ENCODE results near the gene STX18. TPM values are rescaled to one million over a fixed set of nuclear protein-coding genes. Genes with fewer than 3 reads are reported as not detected.
"Not testable (repeated sequence)": the region's sequence is repeated elsewhere in the genome, so short reads cannot be mapped to it uniquely, and the experiment has no call there.

Gene STX18
- total and polyA plus RNA-seq, 4 donors = 10.2 to 17.1 (median 12.4) TPM

GRCh38 chr4:4423706-4424498 lies 117.9 kb downstream of the STX18 start:
- WGBS = 82% methylated on average over 9 of the region's 9 CpGs
- Histone ChIP-seq H3K36me3 (ENCODE audit: control insufficient read depth in 4 of 4, insufficient read depth in 3 of 4, low read depth in 1 of 4, low read length in 3 of 4) (peaks cover 6 to 47% (median 26%) of the 10 kb centered on the region in 4 donors), H3K27me3 (ENCODE audit: control insufficient read depth in 4 of 4, insufficient read depth in 4 of 4, low read length in 3 of 4) (no peaks in the 10 kb centered on the region), H3K27ac (ENCODE audit: low read depth in 1 of 2, low read length in 2 of 2) (no peak overlapping the region), H3K4me3 (ENCODE audit: low read depth in 1 of 3, low read length in 3 of 3) (no peak overlapping the region), H3K4me1 (ENCODE audit: control insufficient read depth in 4 of 4, insufficient read depth in 4 of 4, low read length in 3 of 4) (peaks cover 0 to 9% (median under 1%) of the 10 kb centered on the region in 4 donors), H3K9me3 (ENCODE audit: control insufficient read depth in 4 of 4, low read length in 3 of 4) (no peaks in the 10 kb centered on the region), H3K9ac (ENCODE audit: low read depth in 1 of 2, low read length in 2 of 2) (no peak overlapping the region)
- TF ChIP-seq SP1 (IDR thresholded peaks at IDR 0.05) (peak; percentile 54), RXRA (IDR thresholded peaks at IDR 0.05) (peak in 1 of 2 donors; percentile 41), HNF4A (conservative IDR thresholded peaks at IDR 0.05) (peak; percentile 61 to 68), JUND (IDR thresholded peaks at IDR 0.05) (no peak)
- DNase-seq (ENCODE audit: low spot score) = no peak

- peaks cover 6 to 51% (median 24%) of the 10 kb centered on the region in 4 donors for H3K36me3 ChIP-seq (ENCODE audit: control insufficient read depth in 4 of 4, insufficient read depth in 3 of 4, low read depth in 1 of 4, low read length in 3 of 4)
- DNase-seq (ENCODE audit: low spot score) = no peak
- H3K4me1 ChIP-seq (ENCODE audit: control insufficient read depth in 4 of 4, insufficient read depth in 4 of 4, low read length in 3 of 4) = peaks cover 0 to 9% (median under 1%) of the 10 kb centered on the region in 4 donors
- H3K4me3 ChIP-seq (ENCODE audit: low read depth in 1 of 3, low read length in 3 of 3) = no peak overlapping the region
- H3K27ac ChIP-seq (ENCODE audit: low read depth in 1 of 2, low read length in 2 of 2) = peak overlapping the region in 1 of 2 donors; percentile 19
- WGBS = 84% methylated on average over 12 of the region's 12 CpGs
- H3K27me3 ChIP-seq (ENCODE audit: control insufficient read depth in 4 of 4, insufficient read depth in 4 of 4, low read length in 3 of 4) = no peaks in the 10 kb centered on the region
- no peak overlapping the region for H3K9ac ChIP-seq (ENCODE audit: low read depth in 1 of 2, low read length in 2 of 2)
- no peaks in the 10 kb centered on the region for H3K9me3 ChIP-seq (ENCODE audit: control insufficient read depth in 4 of 4, low read length in 3 of 4)
- TF ChIP-seq FOXA2 (IDR thresholded peaks at IDR 0.05) (no peak), HNF4A (conservative IDR thresholded peaks at IDR 0.05) (no peak), ATF3 (IDR thresholded peaks at IDR 0.05) (no peak), YY1 (IDR thresholded peaks at IDR 0.05) (no peak)
Measured at GRCh38 chr4:4422856-4423499, 118.9 kb downstream of the STX18 start.

- not testable (repeated sequence) for H3K27me3 ChIP-seq (ENCODE audit: control insufficient read depth in 4 of 4, insufficient read depth in 4 of 4, low read length in 3 of 4); H3K27ac ChIP-seq (ENCODE audit: low read depth in 1 of 2, low read length in 2 of 2); H3K9ac ChIP-seq (ENCODE audit: low read depth in 1 of 2, low read length in 2 of 2); H3K4me1 ChIP-seq (ENCODE audit: control insufficient read depth in 4 of 4, insufficient read depth in 4 of 4, low read length in 3 of 4); DNase-seq (ENCODE audit: low spot score); H3K4me3 ChIP-seq (ENCODE audit: low read depth in 1 of 3, low read length in 3 of 3); H3K9me3 ChIP-seq (ENCODE audit: control insufficient read depth in 4 of 4, low read length in 3 of 4)
- peaks cover 6 to 51% (median 24%) of the 10 kb centered on the region in 4 donors for H3K36me3 ChIP-seq (ENCODE audit: control insufficient read depth in 4 of 4, insufficient read depth in 3 of 4, low read depth in 1 of 4, low read length in 3 of 4)
- 97% methylated on average over 7 of the region's 7 CpGs for WGBS
Measured at GRCh38 chr4:4422117-4422516, 119.7 kb downstream of the STX18 start.

GRCh38 chr4:4421356-4421755 lies 120.5 kb downstream of the STX18 start:
- Histone ChIP-seq H3K36me3 (ENCODE audit: control insufficient read depth in 4 of 4, insufficient read depth in 3 of 4, low read depth in 1 of 4, low read length in 3 of 4) (peaks cover 6 to 51% (median 24%) of the 10 kb centered on the region in 4 donors), H3K4me1 (ENCODE audit: control insufficient read depth in 4 of 4, insufficient read depth in 4 of 4, low read length in 3 of 4) (peaks cover 0 to 9% (median under 1%) of the 10 kb centered on the region in 4 donors), H3K9me3 (ENCODE audit: control insufficient read depth in 4 of 4, low read length in 3 of 4) (no peaks in the 10 kb centered on the region), H3K4me3 (ENCODE audit: low read depth in 1 of 3, low read length in 3 of 3) (no peak overlapping the region), H3K27ac (ENCODE audit: low read depth in 1 of 2, low read length in 2 of 2) (no peak overlapping the region), H3K9ac (ENCODE audit: low read depth in 1 of 2, low read length in 2 of 2) (no peak overlapping the region), H3K27me3 (ENCODE audit: control insufficient read depth in 4 of 4, insufficient read depth in 4 of 4, low read length in 3 of 4) (no peaks in the 10 kb centered on the region)
- peak; percentile 16 for DNase-seq (ENCODE audit: low spot score)
- 97% methylated on average over 11 of the region's 11 CpGs for WGBS
- no peak for TF ChIP-seq ATF3 (IDR thresholded peaks at IDR 0.05)
- TF ChIP-seq REST (IDR thresholded peaks at IDR 0.05) = no peak
- no peak for TF ChIP-seq CTCF (IDR thresholded peaks at IDR 0.05; ENCODE audit: low read depth, low read length, missing input control)
- TF ChIP-seq RAD21 (IDR thresholded peaks at IDR 0.05) = no peak
- TF ChIP-seq YY1 (IDR thresholded peaks at IDR 0.05) = no peak
- TF ChIP-seq HNF4A (conservative IDR thresholded peaks at IDR 0.05) = no peak
- TF ChIP-seq MAX (IDR thresholded peaks at IDR 0.05) = no peak
- no peak for TF ChIP-seq HNF4G (IDR thresholded peaks at IDR 0.05)

Data from liver (tissue), 9 donors.